ENCODE results near the gene OBSCN. TPM values are rescaled to one million over a fixed set of nuclear protein-coding genes. Genes with fewer than 3 reads are reported as not detected.

The OBSCN gene
- total RNA-seq, 2 donors from 2014 or later: 34.3 to 45.2 TPM

GRCh38 chr1:228366866-228367741 lies 159.3 kb downstream of the OBSCN start:
- TF ChIP-seq POLR2AphosphoS5 (IDR thresholded peaks at IDR 0.05) (no peak), CTCF (IDR thresholded peaks at IDR 0.05) (no peak), POLR2A (IDR thresholded peaks at IDR 0.05) (no peak)
- Histone ChIP-seq H3K27me3 (replicated peaks; ENCODE audit: insufficient read depth) (peaks cover 3% of the 10 kb centered on the region), H3K9me3 (no peaks in the 10 kb centered on the region), H3K4me1 (replicated peaks) (no peaks in the 10 kb centered on the region), H3K4me3 (no peak overlapping the region), H3K36me3 (no peaks in the 10 kb centered on the region), H3K27ac (no peak overlapping the region)
- intact Hi-C loops (cut with DNase I): no loop called here
- DNase-seq (ENCODE audit: low spot score): no peak
- WGBS: 49% methylated on average over 20 of the region's 24 CpGs

GRCh38 chr1:228367798-228368791 lies 160.3 kb downstream of the OBSCN start:
- intact Hi-C loops (cut with DNase I): no loop called here
- no peak for DNase-seq (ENCODE audit: low spot score)

GRCh38 chr1:228368801-228369607 lies 161.2 kb downstream of the OBSCN start:
- DNase-seq (ENCODE audit: low spot score): no peak
- intact Hi-C loops (cut with DNase I): no loop called here
- H3K36me3 ChIP-seq: no peaks in the 10 kb centered on the region
- no peaks in the 10 kb centered on the region for H3K9me3 ChIP-seq
- H3K27me3 ChIP-seq (replicated peaks; ENCODE audit: insufficient read depth): peaks cover 3% of the 10 kb centered on the region
- no peak overlapping the region for H3K27ac ChIP-seq
- H3K4me1 ChIP-seq (replicated peaks): no peaks in the 10 kb centered on the region
- WGBS: 80% methylated on average over 15 of the region's 15 CpGs
- TF ChIP-seq POLR2A (IDR thresholded peaks at IDR 0.05): no peak
- TF ChIP-seq POLR2AphosphoS5 (IDR thresholded peaks at IDR 0.05): no peak
- no peak for TF ChIP-seq CTCF (IDR thresholded peaks at IDR 0.05)
- H3K4me3 ChIP-seq: no peak overlapping the region

More at GRCh38 chr1:228367798-228368791, 160.3 kb downstream of the OBSCN start:
- WGBS: 73% methylated on average over 24 of the region's 25 CpGs
- no peak for TF ChIP-seq POLR2A (IDR thresholded peaks at IDR 0.05)
- no peak for TF ChIP-seq POLR2AphosphoS5 (IDR thresholded peaks at IDR 0.05)
- TF ChIP-seq CTCF (IDR thresholded peaks at IDR 0.05): no peak
- Histone ChIP-seq H3K27ac (no peak overlapping the region), H3K4me1 (replicated peaks) (no peaks in the 10 kb centered on the region), H3K27me3 (replicated peaks; ENCODE audit: insufficient read depth) (peaks cover 3% of the 10 kb centered on the region), H3K4me3 (no peak overlapping the region), H3K36me3 (no peaks in the 10 kb centered on the region), H3K9me3 (no peaks in the 10 kb centered on the region)

- peaks cover 3% of the 10 kb centered on the region for H3K27me3 ChIP-seq (replicated peaks; ENCODE audit: insufficient read depth)
- no peak overlapping the region for H3K4me3 ChIP-seq
- H3K36me3 ChIP-seq: no peaks in the 10 kb centered on the region
- H3K4me1 ChIP-seq (replicated peaks): no peaks in the 10 kb centered on the region
- H3K27ac ChIP-seq: no peak overlapping the region
- WGBS: 88% methylated on average over 14 of the region's 18 CpGs
- intact Hi-C loops (cut with DNase I): no loop called here
- no peaks in the 10 kb centered on the region for H3K9me3 ChIP-seq
- no peak for DNase-seq (ENCODE audit: low spot score)
- TF ChIP-seq POLR2AphosphoS5 (IDR thresholded peaks at IDR 0.05) (no peak), POLR2A (IDR thresholded peaks at IDR 0.05) (no peak), CTCF (IDR thresholded peaks at IDR 0.05) (no peak)
Observed at GRCh38 chr1:228369608-228370438, 162.0 kb downstream of the OBSCN start.

Measured in prostate gland (tissue), 2 donors.